NCI-H748 (cell line): ENCODE data around the gene LILRB1.
"Not testable (repeated sequence)": the region's sequence is repeated elsewhere in the genome, so short reads cannot be mapped to it uniquely, and the experiment has no call there.

Source experiments
- DNase-seq: peaks from one replicate; lab custom pipeline; 2025; ENCODE audit not compliant: unreplicated experiment; lab: John Stamatoyannopoulos, UW

Gene LILRB1

GRCh38 chr19:54624934-54625730, 5.2 kb upstream of the LILRB1 start:
- not testable (repeated sequence) for DNase-seq

- no peak for DNase-seq
Observed at GRCh38 chr19:54626757-54627156, 3.5 kb upstream of the LILRB1 start.

GRCh38 chr19:54627912-54628311, 2.4 kb upstream of the LILRB1 start:
- DNase-seq, result not testable (repeated sequence)

- DNase-seq, result no peak
Observed at GRCh38 chr19:54630782-54631181, 498 bp downstream of the LILRB1 start.

- not testable (repeated sequence) for DNase-seq
Observed at GRCh38 chr19:54631489-54632337, 1.4 kb downstream of the LILRB1 start.

GRCh38 chr19:54632517-54632916, 2.2 kb downstream of the LILRB1 start:
- not testable (repeated sequence) for DNase-seq

- no peak for DNase-seq
Observed at GRCh38 chr19:54633401-54633800, 3.1 kb downstream of the LILRB1 start.

GRCh38 chr19:54636081-54636480, 5.8 kb downstream of the LILRB1 start:
- not testable (repeated sequence) for DNase-seq

- no peak for DNase-seq
Observed at GRCh38 chr19:54638683-54639082, 8.4 kb downstream of the LILRB1 start.

- not testable (repeated sequence) for DNase-seq
Observed at GRCh38 chr19:54642953-54643352, 12.7 kb downstream of the LILRB1 start.

GRCh38 chr19:54643583-54643982, 13.3 kb downstream of the LILRB1 start:
- not testable (repeated sequence) for DNase-seq

GRCh38 chr19:54644056-54644455, 13.8 kb downstream of the LILRB1 start:
- DNase-seq, result no peak

GRCh38 chr19:54646331-54646841, 16.1 kb downstream of the LILRB1 start:
- no peak for DNase-seq

- DNase-seq, result no peak
Observed at GRCh38 chr19:54648129-54648528, 17.8 kb downstream of the LILRB1 start.

- DNase-seq, result no peak
Observed at GRCh38 chr19:54650108-54650655, 19.9 kb downstream of the LILRB1 start.

GRCh38 chr19:54653181-54653809, 23.0 kb downstream of the LILRB1 start:
- peak; percentile 19 for DNase-seq

GRCh38 chr19:54654447-54655321, 24.4 kb downstream of the LILRB1 start:
- DNase-seq, result no peak

GRCh38 chr19:54659300-54659699, 29.0 kb downstream of the LILRB1 start:
- DNase-seq, result no peak

- DNase-seq, result no peak
Observed at GRCh38 chr19:54660306-54660705, 30.0 kb downstream of the LILRB1 start.

GRCh38 chr19:54660964-54661363, 30.7 kb downstream of the LILRB1 start:
- DNase-seq, result no peak
